Measurements from ENCODE around the gene TXNRD1. TPM values are rescaled to one million over a fixed set of nuclear protein-coding genes. Genes with fewer than 3 reads are reported as not detected.

Gene TXNRD1
- total RNA-seq, 1 donor from 2014 or later, result 98.0 TPM

GRCh38 chr12:104358353-104359003 is 142.9 kb downstream of the TXNRD1 start:
- no peaks in the 10 kb centered on the region for H3K27me3 ChIP-seq (ENCODE audit: low read depth)
- H3K27ac ChIP-seq (replicated peaks), result no peak overlapping the region
- no peaks in the 10 kb centered on the region for H3K4me1 ChIP-seq
- no peak overlapping the region for H3K4me3 ChIP-seq
- intact Hi-C loops (cut with micrococcal nuclease), result loop anchor here (5.0 kb wide), 1 partner anchor 156 kb away; no protein-coding TSS in a partner anchor
- H3K36me3 ChIP-seq, result peaks cover 2% of the 10 kb centered on the region
- peaks cover 10% of the 10 kb centered on the region for H3K9me3 ChIP-seq (replicated peaks)
- peak; percentile 44 for DNase-seq
- TF ChIP-seq CTCF (IDR thresholded peaks at IDR 0.05; ENCODE audit: borderline replicate concordance), result peak; percentile 92

GRCh38 chr12:104359216-104359615 is 143.6 kb downstream of the TXNRD1 start:
- H3K27me3 ChIP-seq (ENCODE audit: low read depth), result no peaks in the 10 kb centered on the region
- intact Hi-C loops (cut with micrococcal nuclease), result loop anchor here (5.0 kb wide), 1 partner anchor 157 kb away; no protein-coding TSS in a partner anchor
- DNase-seq, result no peak
- no peak for TF ChIP-seq CTCF (IDR thresholded peaks at IDR 0.05; ENCODE audit: borderline replicate concordance)
- no peak overlapping the region for H3K4me3 ChIP-seq
- no peak overlapping the region for H3K27ac ChIP-seq (replicated peaks)
- peaks cover 2% of the 10 kb centered on the region for H3K36me3 ChIP-seq
- peaks cover 10% of the 10 kb centered on the region for H3K9me3 ChIP-seq (replicated peaks)
- H3K4me1 ChIP-seq, result no peaks in the 10 kb centered on the region

GRCh38 chr12:104360157-104360556 is 144.6 kb downstream of the TXNRD1 start:
- Histone ChIP-seq H3K9me3 (replicated peaks) (peaks cover 10% of the 10 kb centered on the region), H3K27me3 (ENCODE audit: low read depth) (no peaks in the 10 kb centered on the region), H3K4me3 (no peak overlapping the region), H3K27ac (replicated peaks) (no peak overlapping the region), H3K4me1 (no peaks in the 10 kb centered on the region), H3K36me3 (no peaks in the 10 kb centered on the region)
- intact Hi-C loops (cut with micrococcal nuclease), result no loop called here
- no peak for DNase-seq
- TF ChIP-seq CTCF (IDR thresholded peaks at IDR 0.05; ENCODE audit: borderline replicate concordance), result no peak

GRCh38 chr12:104360983-104361707 is 145.6 kb downstream of the TXNRD1 start:
- Histone ChIP-seq H3K4me3 (no peak overlapping the region), H3K27ac (replicated peaks) (no peak overlapping the region), H3K4me1 (no peaks in the 10 kb centered on the region), H3K27me3 (ENCODE audit: low read depth) (no peaks in the 10 kb centered on the region), H3K9me3 (replicated peaks) (peaks cover 10% of the 10 kb centered on the region), H3K36me3 (no peaks in the 10 kb centered on the region)
- no peak for TF ChIP-seq CTCF (IDR thresholded peaks at IDR 0.05; ENCODE audit: borderline replicate concordance)
- intact Hi-C loops (cut with micrococcal nuclease), result no loop called here
- no peak for DNase-seq

GRCh38 chr12:104365921-104366410 is 150.4 kb downstream of the TXNRD1 start:
- Histone ChIP-seq H3K27ac (replicated peaks) (no peak overlapping the region), H3K4me1 (no peaks in the 10 kb centered on the region), H3K27me3 (ENCODE audit: low read depth) (no peaks in the 10 kb centered on the region), H3K36me3 (no peaks in the 10 kb centered on the region), H3K4me3 (no peak overlapping the region), H3K9me3 (replicated peaks) (peaks cover 14% of the 10 kb centered on the region)
- TF ChIP-seq CTCF (IDR thresholded peaks at IDR 0.05; ENCODE audit: borderline replicate concordance), result no peak
- intact Hi-C loops (cut with micrococcal nuclease), result no loop called here
- no peak for DNase-seq
